Stimulated activated CD4-positive, alpha-beta T cell treated with anti-CD3 and anti-CD28 coated beads, Interleukin-1b, Interleukin-23, amount 100 ng/mL, for 1 hour (primary cell): Measurements from ENCODE around the gene AREG.
"Not testable (repeated sequence)": the region's sequence is repeated elsewhere in the genome, so short reads cannot be mapped to it uniquely, and the experiment has no call there.

Source experiments
- DNase-seq, 2 donors: peaks; one replicate each; pipeline ENCODE4 v3.0.0-alpha.2; 2020; ENCODE audit warnings: low read depth in 2 of 2

AREG gene

DNA sequence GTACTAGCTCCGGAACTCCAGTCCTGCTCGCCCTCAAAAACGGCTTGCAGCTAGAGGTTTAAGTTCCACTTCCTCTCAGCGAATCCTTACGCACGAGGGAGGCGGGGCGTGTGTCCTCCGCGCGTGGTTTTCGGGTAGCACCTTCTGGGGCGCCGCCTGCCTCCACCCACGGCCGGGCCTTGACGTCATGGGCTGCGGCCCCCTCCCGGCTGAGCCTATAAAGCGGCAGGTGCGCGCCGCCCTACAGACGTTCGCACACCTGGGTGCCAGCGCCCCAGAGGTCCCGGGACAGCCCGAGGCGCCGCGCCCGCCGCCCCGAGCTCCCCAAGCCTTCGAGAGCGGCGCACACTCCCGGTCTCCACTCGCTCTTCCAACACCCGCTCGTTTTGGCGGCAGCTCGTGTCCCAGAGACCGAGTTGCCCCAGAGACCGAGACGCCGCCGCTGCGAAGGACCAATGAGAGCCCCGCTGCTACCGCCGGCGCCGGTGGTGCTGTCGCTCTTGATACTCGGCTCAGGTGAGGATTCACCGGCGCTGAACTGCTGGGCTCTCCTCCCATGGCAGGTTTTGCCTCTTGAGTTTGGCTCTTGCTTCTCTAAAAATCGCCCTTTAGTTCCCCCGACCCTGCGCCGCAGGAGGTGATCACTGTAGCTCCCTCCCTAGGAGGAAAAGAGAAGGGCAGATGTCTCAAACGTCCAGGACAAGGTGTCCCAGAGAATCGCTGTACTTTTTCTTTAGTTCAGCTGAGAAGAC is at the start of gene AREG:
AREG (plus strand) TSS at position 246 of the 752 bp plus-strand sequence; CDS start at position 456, 210 bp downstream.
- peak; percentile 69 to 81 for DNase-seq

DNA sequence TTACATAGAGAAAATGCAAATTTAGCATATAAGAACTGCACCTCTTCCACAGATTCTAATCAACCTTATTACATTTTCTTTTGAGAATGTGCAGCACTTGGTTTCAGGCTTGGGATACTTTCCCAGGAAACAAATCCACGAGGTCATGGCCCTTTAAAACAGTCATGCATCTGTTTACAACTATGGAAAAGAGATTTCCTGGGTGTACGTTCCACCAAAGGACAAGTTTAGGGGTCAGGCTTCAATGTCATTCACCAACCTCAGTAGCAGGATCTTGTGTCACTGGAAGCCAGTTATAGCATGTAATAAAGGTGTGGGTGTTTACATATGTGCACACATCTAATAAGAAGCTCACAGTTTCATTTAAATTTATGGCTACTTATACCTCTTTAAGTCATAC is 49.3 kb upstream of the AREG start:
- DNase-seq, result no peak

- DNase-seq, result no peak
Measured at GRCh38 chr4:74397748-74398426, 47.0 kb upstream of the AREG start.

DNA sequence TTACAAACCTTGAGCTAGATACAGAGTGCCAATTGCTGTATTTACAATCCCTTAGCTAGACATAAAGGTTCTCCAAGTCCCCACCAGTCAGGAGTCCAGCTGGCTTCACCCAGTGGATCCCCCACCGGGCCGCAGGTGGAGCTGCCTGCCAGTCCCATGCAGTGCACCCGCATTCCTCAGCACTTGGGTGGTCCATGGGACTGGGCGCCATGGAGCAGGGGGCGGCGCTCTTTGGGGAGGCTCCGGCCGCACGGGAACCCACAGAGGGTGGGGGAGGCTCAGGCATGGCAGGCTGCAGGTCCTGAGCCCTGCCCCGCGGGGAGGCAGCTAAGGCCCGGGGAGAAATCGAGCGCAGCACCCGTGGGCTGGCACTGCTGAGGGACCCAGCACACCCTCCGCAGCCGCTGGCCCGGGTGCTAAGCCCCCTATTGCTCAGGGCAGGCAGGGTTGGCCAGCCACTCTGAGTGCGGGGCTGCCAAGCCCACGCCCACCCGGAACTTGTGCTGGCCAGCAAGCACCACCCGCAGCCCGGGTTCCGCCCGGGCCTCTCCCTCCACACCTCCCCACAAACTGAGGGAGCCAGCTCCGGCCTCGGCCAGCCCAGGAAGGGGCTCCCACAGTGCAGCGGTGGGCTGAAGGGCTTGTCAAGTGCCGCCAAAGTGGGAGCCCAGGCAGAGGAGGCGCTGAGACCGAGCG is 45.9 kb upstream of the AREG start:
- not testable (repeated sequence) for DNase-seq

GRCh38 chr4:74400395-74400794 is 44.5 kb upstream of the AREG start:
- no peak for DNase-seq

GRCh38 chr4:74402692-74403456 is 42.1 kb upstream of the AREG start:
- DNase-seq, result no peak

DNA sequence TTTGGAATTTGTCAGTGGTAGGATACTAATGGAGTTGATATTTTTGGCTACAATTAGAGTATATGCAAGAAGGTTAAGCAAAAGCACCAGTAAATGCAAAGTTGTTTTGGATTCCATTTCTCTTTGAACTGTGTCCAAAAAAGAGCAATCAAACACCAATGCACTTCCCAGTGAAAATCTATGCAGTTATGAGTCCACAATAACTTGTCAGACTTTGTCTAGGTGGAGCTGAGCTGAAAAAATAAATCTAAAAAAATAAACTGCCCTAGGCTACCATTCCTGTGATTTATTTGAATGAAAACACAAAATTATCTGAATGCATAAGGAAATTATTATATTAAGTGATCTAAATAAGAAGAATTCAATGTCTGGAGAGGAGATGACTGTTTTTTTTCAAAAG is 37.0 kb upstream of the AREG start:
- no peak for DNase-seq

GRCh38 chr4:74408639-74409038 is 36.3 kb upstream of the AREG start:
- no peak for DNase-seq

- DNase-seq, result no peak
Measured at GRCh38 chr4:74410272-74410671, 34.7 kb upstream of the AREG start.

GRCh38 chr4:74412225-74412624 is 32.7 kb upstream of the AREG start:
- no peak for DNase-seq

DNA sequence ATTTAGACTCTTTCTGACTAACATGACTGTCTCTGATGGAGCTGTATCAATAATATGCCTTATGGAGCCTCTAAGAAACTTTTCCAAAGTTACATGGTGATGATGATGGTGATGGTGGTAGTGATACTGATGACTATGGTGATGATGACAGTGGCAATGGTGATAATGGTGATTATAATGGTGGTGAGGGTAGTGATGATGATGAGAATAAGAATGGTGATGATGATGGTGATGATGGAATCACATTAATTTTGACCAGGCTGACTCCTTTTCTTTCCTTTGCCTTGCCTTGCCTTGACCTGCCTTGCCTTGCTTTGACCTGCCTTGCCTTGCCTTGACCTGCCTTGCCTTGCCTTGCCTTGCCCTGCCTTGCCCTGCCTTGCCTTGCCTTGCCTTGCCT is 31.7 kb upstream of the AREG start:
- no peak for DNase-seq

- no peak for DNase-seq
Measured at GRCh38 chr4:74414149-74414809, 30.7 kb upstream of the AREG start.

DNA sequence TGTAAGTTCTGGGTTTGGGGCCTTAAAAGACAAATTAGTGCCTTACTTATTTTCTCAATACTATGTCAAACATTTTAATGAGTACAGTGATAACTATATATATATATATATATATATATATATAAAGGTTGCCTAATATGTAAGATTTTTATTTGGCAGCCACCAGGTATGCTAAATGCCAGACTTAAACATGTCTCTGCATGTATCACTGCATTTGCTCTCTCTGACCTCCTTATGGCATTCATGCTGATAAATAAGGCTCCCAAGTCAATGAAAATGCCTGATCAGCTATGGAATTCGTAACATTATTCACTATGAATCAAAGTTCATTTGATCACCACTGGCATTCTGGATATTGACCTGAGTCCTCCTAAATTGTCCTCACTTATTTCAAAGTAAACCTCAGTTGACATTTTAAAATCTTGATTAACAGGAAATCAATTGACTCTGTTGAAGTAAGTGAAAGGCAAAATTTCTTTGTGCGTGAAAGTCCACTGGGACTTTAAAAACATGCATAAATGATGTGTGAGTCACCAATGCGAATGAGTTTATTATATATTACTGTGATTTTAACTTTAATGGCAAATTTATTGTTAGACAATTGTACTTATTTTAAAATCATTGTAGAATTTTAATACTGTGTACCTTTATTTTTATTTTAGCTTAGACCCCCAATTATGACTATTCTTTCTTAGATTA is 29.2 kb upstream of the AREG start:
- no peak for DNase-seq

DNA sequence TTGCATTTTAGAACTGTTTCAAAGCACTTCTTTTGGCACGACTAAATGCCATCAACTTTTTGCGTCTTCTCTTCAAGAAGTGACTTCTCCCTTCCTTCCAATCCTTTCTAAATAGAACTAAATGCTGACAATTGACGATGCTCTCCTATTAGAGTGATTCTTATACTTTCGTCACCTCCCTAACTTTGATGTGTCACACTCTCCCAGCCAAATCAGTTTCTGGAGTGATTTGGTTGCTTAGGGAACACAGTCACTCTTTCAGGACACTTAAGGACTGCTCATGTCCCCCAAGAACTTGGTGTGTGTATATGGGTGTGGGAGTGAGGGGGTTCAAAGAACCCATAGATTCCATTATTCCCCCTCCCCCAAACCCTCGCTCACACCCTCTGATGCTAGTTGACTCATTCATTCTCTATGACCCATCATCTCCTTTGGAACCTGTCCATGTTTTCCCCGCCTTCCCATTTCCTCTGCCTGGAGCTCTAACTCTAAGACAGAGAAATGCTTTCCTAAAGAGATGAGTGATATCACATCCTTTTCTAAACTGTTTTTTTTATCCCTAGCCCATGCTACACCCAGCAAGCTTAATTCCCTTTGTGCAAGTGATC is 26.8 kb upstream of the AREG start:
- DNase-seq, result no peak

- no peak for DNase-seq
Measured at GRCh38 chr4:74420863-74421262, 24.1 kb upstream of the AREG start.

GRCh38 chr4:74423104-74423503 is 21.8 kb upstream of the AREG start:
- no peak for DNase-seq

DNA sequence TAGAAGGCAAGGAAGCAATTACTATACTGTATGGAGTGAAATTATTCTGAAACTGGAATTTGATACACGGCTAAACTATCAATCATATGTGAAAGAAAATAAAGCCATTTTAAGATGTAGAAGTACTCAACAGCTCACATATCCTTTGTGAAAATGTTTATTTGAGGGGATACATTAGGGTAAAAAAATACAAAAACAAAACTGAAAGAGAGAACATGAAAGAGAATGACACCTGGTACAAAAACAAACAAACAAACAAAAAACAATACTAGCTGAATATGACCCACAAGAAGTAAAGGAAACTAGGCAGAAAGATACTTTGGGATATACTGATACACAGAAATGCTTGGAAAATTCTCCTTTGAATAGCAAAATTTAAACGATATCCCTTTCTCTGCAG is 20.8 kb upstream of the AREG start:
- DNase-seq, result no peak

GRCh38 chr4:74426101-74426500 is 18.8 kb upstream of the AREG start:
- no peak for DNase-seq

DNA sequence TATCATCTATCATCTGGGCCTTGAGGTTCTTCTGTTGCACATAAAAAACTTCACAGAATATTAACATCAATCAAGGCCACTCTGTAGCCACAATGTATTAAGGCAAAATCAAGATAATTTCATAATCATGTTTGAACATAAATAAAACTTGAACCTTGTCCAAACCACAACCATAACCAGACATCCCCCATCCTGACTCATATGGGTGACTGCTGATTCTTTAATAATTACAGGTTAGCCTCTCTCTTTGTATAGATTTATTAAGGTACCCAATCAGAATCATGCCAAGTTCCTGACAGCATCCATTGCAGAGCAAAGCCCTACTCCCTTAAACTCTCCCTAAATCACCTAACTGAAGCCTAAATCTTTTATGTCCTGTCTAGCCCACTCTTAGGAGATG is 16.7 kb upstream of the AREG start:
- DNase-seq, result no peak

DNA sequence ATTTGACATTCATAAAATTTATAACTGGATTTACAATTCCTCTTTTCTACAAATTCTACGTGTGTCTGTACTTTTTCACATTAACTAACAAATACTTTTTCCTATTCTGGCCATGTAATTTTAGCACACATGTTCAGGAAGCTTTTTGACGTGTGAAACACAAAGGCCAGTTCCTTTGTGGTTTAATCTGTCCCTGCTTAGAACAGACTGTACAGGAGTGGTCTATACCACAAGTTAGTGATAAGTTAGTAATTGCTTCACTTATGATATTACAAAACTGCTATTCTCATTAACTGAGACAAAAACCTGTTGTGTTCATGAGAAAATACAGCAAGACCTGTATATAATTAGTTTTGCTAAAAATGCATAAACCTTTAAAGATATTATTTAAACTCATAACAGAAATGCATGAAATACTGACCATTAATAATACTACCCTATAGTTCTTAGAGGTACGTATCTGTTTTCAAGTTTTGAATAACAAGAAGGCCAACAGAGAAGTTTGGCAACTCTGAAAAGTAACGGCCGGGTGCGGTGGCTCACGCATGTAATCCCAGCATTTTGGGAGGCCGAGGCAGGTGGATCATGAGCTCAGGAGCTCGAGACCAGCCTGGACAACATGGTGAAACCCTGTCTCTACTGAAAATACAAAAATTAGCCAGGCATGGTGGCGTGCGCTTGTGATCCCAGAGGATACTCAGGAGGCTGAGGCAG is 13.7 kb upstream of the AREG start:
- DNase-seq, result no peak
